Activated CD4-positive, CD25-positive, alpha-beta regulatory T cell treated with anti-CD3 and anti-CD28 coated beads, Interleukin-2, amount 50 U/mL, for 16 hours (primary cell): ENCODE measurements around the gene ASTN1.

Experiments
- DNase-seq: peaks from one replicate; pipeline ENCODE4 v3.0.0-alpha.2; 2020; ENCODE audit warnings: low read depth, low spot score

ASTN1 gene

GRCh38 chr1:177163844-177164379, 600 bp downstream of the ASTN1 start:
- DNase-seq = no peak

GRCh38 chr1:177162243-177162642, 2.3 kb downstream of the ASTN1 start:
- DNase-seq = no peak

DNA sequence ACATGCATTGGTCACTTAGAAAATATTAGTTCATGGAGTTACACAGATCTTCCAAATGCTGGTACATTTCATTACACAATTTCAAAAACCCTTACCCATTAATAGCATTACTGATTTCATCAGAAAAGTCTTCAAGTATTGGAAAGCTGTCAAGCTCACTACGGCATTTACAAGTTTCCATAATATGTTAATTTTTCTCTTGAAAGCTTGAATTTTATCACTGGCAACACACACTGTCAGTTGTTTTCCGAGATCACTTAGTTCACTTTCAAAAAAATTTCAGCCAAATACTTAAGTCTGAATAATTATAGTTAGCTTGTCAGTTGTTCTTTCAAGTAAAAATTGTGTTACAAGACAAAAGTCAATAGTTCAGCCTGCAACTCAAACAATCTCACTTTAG, 18.0 kb downstream of the ASTN1 start:
- no peak for DNase-seq

DNA sequence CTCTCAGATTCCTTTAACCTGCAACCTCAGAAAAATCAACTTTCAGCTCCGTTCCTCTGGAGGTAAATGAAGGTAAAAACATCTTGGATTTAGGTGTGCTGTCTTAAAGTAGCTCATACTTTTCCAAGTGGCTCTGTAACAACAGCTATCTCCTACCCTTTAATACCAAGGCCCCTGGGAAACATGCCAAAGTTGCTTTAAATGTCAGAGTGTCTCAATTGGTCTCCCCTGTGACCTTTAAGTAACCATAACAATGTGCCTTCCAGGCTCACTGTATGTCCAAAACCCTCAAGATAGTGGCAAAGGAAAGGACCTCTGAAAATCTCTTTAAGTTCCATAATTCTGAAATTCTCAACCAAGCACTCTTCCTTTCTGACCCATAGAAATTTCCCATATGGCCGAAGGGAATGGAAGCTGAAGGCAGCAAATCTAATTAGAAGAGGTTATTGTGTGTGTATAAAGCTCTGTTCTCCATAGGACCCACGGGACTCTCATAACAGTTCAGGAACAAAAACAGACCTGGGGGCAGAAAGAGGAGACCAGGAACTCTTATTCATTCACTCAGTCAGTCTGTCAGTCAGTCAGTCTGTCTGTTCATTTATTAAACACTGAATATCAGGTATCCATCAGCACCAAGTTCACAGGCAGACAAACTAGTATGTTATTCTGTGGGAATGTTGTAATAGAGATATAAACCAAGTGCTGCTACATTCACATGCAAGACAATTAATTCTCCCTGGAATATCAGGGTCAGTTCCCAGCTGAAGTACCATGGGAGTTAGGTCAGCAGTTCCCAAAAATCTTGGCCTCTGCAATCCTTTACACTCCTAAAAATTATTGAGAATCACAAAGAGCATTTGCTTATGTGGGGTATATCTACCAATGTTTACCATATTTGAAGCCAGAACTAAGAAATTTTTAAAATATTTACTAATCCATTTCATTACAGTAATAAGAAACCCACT, 19.1 kb downstream of the ASTN1 start:
- no peak for DNase-seq

DNA sequence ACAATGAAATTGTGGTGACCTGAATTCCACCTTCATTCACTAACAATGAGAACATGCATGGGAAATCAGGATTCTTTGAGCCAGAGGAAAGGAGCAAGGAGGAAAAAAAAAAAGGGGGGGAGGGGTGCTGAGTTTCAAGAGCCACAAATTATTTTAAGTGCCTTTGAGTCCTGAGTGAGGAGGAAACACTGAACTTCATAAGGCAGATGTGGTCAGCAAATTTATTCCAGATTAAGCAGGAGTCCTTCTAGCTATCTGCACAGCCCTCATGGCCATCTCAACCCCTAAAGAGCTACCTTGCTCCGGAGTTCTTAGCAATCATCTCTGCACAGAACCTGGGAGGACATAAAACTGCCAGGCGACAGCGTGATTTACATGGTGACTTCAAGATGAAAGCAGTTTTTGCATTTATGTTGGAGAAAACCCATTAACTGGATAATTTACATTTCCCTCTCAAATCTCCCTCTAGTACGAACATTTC, 21.7 kb downstream of the ASTN1 start:
- no peak for DNase-seq

DNA sequence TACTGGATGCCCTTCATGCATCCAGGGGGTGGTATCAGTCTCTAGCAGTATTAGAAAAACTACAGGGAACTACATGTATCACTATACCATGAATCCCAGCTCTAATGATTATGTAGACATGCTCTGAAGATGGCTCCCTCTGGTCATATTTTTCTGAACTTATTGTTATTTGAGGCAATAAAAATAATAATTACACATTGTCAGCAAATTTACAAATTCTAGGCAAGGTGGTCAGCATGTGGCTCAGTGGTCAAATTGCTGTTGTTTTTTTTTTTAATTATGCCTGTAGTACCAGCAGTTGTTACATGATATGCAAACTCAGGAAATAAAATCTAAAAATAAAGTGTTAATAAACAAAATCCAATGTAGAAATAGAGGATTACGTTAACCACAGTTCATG, 22.5 kb downstream of the ASTN1 start:
- DNase-seq = no peak

DNA sequence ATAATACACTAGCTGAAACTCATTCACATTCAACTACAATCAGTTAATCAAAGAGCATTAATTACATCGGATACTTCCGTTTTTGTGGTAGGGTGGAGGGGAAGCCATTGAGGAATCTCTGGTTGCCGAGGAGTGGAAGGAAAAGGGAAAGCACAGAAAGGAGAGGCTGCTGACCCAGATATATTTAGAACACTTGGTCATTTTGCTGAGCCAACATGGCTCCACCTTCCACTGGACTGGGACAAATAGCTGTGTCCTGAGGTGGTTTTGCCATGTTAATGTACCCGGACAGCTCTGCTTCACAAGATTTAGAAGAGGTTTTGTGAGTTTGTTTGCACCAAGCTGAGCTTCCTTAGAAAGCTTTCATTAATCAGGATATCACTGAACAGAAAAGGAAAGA, 26.2 kb downstream of the ASTN1 start:
- DNase-seq = no peak

- DNase-seq = no peak
These were observed 26.7 kb downstream of the ASTN1 start for GRCh38 chr1:177137814-177138213.

- DNase-seq = no peak
These were observed 29.3 kb downstream of the ASTN1 start for GRCh38 chr1:177135250-177135649.

- no peak for DNase-seq
These were observed 30.5 kb downstream of the ASTN1 start for GRCh38 chr1:177133977-177134538.

DNA sequence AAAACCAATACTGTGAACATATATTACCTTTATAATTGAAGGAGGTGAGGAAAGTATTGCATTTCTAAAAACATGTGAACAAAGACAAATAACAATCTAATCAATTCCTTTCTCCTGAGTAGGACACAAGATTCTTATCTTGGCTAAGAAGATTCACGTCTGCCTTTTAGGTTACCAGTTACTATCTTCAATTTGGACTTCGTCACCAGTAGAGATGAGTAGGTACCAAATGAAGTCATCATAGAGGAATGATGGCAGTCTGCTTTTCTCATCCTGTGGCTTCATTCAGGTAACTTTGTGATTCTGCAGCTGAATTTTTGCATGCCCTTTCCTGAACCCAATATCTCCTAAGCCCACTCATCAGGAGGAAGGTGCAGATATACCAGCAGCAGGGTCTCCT, 32.4 kb downstream of the ASTN1 start:
- DNase-seq = no peak

- no peak for DNase-seq
These were observed 32.8 kb downstream of the ASTN1 start for GRCh38 chr1:177131723-177132122.

DNA sequence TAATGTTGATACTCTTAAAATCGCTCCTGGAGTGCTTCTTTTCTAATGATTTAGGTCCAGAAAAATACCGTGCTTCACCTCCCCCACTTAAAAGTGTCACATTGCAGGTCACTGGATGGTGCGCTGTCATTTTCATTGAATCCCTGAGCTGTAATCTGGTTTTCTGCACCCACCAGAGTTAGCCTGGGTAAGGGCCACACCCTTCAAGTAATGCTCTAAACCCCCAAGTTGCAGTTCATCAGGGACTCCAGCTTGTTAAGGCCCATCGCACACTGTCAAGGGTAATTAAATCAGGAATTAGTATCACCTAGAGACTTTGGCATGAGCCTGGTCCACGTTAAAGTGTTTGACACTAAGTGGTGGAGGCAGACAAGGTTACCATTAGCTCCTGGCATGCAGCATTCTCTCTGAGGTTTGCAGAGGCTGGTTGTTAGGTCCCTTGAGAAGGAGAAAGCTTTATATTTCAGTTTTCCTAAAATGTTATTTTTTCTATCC, 34.0 kb downstream of the ASTN1 start:
- no peak for DNase-seq

- no peak for DNase-seq
These were observed 35.7 kb downstream of the ASTN1 start for GRCh38 chr1:177128665-177129281.

GRCh38 chr1:177126267-177126666, 38.2 kb downstream of the ASTN1 start:
- no peak for DNase-seq

- DNase-seq = no peak
These were observed 39.8 kb downstream of the ASTN1 start for GRCh38 chr1:177124577-177125278.

- no peak for DNase-seq
These were observed 41.9 kb downstream of the ASTN1 start for GRCh38 chr1:177122461-177123251.

DNA sequence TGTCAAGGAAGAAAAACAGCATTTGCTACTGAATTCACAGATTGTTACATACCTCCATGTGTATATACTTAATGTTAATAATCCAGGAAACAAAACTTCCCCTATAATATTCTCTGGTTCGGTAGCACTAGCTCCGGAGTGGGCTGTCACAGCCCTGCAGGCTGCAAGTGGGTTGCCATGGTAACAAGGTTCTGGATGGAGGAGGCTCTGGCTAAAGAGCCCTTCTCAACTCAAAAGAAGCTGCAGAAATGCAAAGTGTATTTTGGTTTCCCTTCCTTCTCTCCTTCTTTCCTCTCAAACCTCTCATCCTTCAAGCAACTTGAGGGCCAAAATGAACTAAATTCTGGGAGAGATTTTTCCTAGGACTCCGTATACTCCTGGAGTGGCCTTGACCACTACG, 45.2 kb downstream of the ASTN1 start:
- DNase-seq = no peak

DNA sequence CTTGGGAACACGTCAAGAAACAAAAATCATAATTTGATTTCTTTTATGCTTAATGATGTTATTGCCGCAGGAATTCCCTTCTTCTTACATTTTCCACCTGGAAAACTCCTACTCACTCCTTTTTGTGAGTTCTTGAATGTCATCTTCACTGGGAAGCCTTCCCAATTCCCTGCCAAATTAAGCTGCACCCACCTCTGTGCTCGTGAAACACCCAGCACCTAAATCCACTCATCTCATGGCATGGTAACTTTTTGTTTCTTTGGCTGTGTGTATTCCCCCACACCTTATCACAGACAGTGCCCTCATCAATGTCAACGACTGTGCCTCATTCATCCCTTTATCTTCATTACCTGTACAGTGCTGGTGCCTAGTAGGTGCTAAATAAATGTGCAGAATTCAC, 45.6 kb downstream of the ASTN1 start:
- DNase-seq = no peak

DNA sequence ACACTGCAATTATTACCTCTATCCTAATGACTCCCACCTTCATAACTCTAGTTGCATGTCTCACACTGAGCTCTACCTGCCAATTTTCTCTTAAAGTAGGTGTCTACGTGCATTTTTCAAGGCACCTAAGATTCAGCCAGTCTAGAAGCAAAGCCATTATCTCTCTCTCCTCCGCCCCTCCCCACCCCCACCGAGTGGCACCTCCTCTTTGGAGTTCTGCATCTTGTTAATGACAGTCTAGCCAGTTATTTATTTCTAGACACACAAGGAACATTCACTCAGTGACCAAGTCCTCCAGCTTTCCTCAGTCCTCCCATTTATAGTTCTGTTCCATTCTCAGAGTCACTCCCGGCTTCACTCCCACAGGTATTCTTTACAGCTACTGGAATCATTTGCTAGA, 47.6 kb downstream of the ASTN1 start:
- DNase-seq = no peak
